Vagina (tissue), 2 donors: ENCODE results near the gene RBMX.

ENCODE experiments used
- POLR2A ChIP-seq, 2 donors: fragments of 450-650 bp; IDR thresholded peaks; one replicate each; pipeline ENCODE4 v1.6.1; 2017; ENCODE audit warnings: antibody characterized with exemption in 2 of 2, mild to moderate bottlenecking in 2 of 2, moderate library complexity in 2 of 2
- TF ChIP-seq, protein P1 (sequence below), 3 experiments: fragments of 450-650 bp in 2 of 3; fragments of 200-600 bp in 1 of 3; sonication (generic) in 1 of 3; IDR thresholded peaks; one replicate each; pipeline ENCODE4 v1.5.1; 2017 to 2019; ENCODE audit warnings: antibody characterized with exemption in 3 of 3, mild to moderate bottlenecking in 2 of 3, moderate library complexity in 2 of 3

DNA sequence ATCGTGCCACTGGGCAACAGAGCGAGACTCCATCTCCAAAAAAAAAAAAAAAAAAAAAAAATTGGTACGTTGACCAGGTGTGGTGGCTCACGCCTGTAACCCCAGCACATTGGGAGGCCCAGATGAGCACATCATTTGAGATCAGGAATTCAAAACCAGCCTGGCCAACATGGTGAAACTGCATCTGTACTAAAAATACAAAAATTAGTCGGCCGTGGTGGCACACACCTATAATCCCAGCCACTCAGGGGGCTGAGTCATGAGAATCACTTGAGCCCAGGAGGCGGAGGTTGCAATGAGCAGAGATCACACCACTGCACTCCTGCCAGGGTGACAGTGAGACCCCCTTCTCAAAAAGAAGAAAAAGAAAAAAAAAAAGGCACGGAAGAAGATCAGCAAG, 24.5 kb downstream of the RBMX start:
- TF ChIP-seq POLR2A (IDR thresholded peaks at IDR 0.05) = no peak
- TF ChIP-seq, protein P1, sequence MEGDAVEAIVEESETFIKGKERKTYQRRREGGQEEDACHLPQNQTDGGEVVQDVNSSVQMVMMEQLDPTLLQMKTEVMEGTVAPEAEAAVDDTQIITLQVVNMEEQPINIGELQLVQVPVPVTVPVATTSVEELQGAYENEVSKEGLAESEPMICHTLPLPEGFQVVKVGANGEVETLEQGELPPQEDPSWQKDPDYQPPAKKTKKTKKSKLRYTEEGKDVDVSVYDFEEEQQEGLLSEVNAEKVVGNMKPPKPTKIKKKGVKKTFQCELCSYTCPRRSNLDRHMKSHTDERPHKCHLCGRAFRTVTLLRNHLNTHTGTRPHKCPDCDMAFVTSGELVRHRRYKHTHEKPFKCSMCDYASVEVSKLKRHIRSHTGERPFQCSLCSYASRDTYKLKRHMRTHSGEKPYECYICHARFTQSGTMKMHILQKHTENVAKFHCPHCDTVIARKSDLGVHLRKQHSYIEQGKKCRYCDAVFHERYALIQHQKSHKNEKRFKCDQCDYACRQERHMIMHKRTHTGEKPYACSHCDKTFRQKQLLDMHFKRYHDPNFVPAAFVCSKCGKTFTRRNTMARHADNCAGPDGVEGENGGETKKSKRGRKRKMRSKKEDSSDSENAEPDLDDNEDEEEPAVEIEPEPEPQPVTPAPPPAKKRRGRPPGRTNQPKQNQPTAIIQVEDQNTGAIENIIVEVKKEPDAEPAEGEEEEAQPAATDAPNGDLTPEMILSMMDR (IDR thresholded peaks at IDR 0.05) = no peak
